NCI-H748 (cell line): ENCODE data around the gene DMBX1.

ENCODE experiments used
- DNase-seq: peaks from one replicate; lab custom pipeline; 2025; ENCODE audit not compliant: unreplicated experiment; lab: John Stamatoyannopoulos, UW

Gene DMBX1

GRCh38 chr1:46523496-46524353 is 34.1 kb downstream of the DMBX1 start:
- DNase-seq: no peak

- DNase-seq: no peak
Measured at GRCh38 chr1:46524843-46525242, 35.2 kb downstream of the DMBX1 start.

GRCh38 chr1:46525253-46525983 is 35.8 kb downstream of the DMBX1 start:
- no peak for DNase-seq

GRCh38 chr1:46526013-46526690 is 36.5 kb downstream of the DMBX1 start:
- no peak for DNase-seq

- no peak for DNase-seq
Measured at GRCh38 chr1:46526691-46527291, 37.2 kb downstream of the DMBX1 start.

- peak; percentile 71 for DNase-seq
Measured at GRCh38 chr1:46527474-46528296, 38.0 kb downstream of the DMBX1 start.

- peak; percentile 20 for DNase-seq
Measured at GRCh38 chr1:46528297-46528955, 38.8 kb downstream of the DMBX1 start.

- no peak for DNase-seq
Measured at GRCh38 chr1:46529031-46529630, 39.5 kb downstream of the DMBX1 start.

GRCh38 chr1:46530311-46530710 is 40.7 kb downstream of the DMBX1 start:
- DNase-seq: no peak

GRCh38 chr1:46530791-46531409 is 41.3 kb downstream of the DMBX1 start:
- peak; percentile 14 for DNase-seq

- no peak for DNase-seq
Measured at GRCh38 chr1:46532095-46532494, 42.5 kb downstream of the DMBX1 start.

- DNase-seq: peak; percentile 86
Measured at GRCh38 chr1:46532498-46533178, 43.0 kb downstream of the DMBX1 start.

- DNase-seq: peak; percentile 86
Measured at GRCh38 chr1:46533179-46533864, 43.7 kb downstream of the DMBX1 start.

- DNase-seq: peak; percentile 18
Measured at GRCh38 chr1:46535063-46535462, 45.4 kb downstream of the DMBX1 start.

GRCh38 chr1:46536527-46536926 is 46.9 kb downstream of the DMBX1 start:
- no peak for DNase-seq

GRCh38 chr1:46537651-46538050 is 48.0 kb downstream of the DMBX1 start:
- DNase-seq: no peak

- no peak for DNase-seq
Measured at GRCh38 chr1:46538147-46538546, 48.5 kb downstream of the DMBX1 start.
